ENCODE data around the gene DCD.

DNA sequence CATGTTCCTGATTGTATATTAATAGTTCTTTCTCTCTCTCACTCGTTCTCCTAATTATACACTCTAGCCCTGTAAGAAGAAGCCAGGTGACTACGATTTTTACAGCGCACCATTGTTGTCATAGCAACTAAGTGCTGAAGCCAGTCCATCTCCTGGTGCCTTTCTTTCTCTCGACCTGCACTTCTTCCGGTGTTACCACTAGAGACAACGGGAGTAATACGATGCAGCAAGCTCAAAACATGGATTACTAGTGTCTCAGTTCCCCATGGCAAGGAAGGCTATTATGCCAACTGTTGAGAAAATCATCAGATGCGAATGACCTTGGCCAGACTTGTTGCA lies 40.8 kb upstream of the DCD start:
- TF ChIP-seq CTCF (conservative IDR thresholded peaks at IDR 0.05) (no peak), ZFX (IDR thresholded peaks at IDR 0.05) (no peak)
